ENCODE measurements around the gene DLX1.
"Not testable (repeated sequence)": the region's sequence is repeated elsewhere in the genome, so short reads cannot be mapped to it uniquely, and the experiment has no call there.

DLX1 gene

GRCh38 chr2:172067905-172068304 is 17.4 kb upstream of the DLX1 start:
- not testable (repeated sequence) for H3K9me3 ChIP-seq (ENCODE audit: control insufficient read depth in 1 of 2, low read length in 2 of 2); H3K36me3 ChIP-seq (ENCODE audit: control insufficient read depth in 1 of 2, insufficient read depth in 2 of 2, low read length in 2 of 2); H3K4me3 ChIP-seq (ENCODE audit: low read depth in 1 of 2, low read length in 2 of 2); H3K27me3 ChIP-seq (ENCODE audit: low read depth, low read length); H3K27ac ChIP-seq (ENCODE audit: low read length); H3K4me1 ChIP-seq (ENCODE audit: control insufficient read depth in 1 of 2, insufficient read depth in 2 of 2, low read length in 2 of 2)

- Histone ChIP-seq H3K36me3 (ENCODE audit: control insufficient read depth in 1 of 2, insufficient read depth in 2 of 2, low read length in 2 of 2) (no peaks in the 10 kb centered on the region), H3K4me3 (ENCODE audit: low read depth in 1 of 2, low read length in 2 of 2) (no peak overlapping the region), H3K9me3 (ENCODE audit: control insufficient read depth in 1 of 2, low read length in 2 of 2) (no peaks in the 10 kb centered on the region), H3K27ac (ENCODE audit: low read length) (no peak overlapping the region), H3K27me3 (ENCODE audit: low read depth, low read length) (no peaks in the 10 kb centered on the region), H3K4me1 (ENCODE audit: control insufficient read depth in 1 of 2, insufficient read depth in 2 of 2, low read length in 2 of 2) (no peaks in the 10 kb centered on the region)
These were observed 14.4 kb upstream of the DLX1 start for GRCh38 chr2:172070936-172071335.

- H3K27me3 ChIP-seq (ENCODE audit: low read depth, low read length), result no peaks in the 10 kb centered on the region
- no peaks in the 10 kb centered on the region for H3K36me3 ChIP-seq (ENCODE audit: control insufficient read depth in 1 of 2, insufficient read depth in 2 of 2, low read length in 2 of 2)
- H3K9me3 ChIP-seq (ENCODE audit: control insufficient read depth in 1 of 2, low read length in 2 of 2), result no peaks in the 10 kb centered on the region
- H3K27ac ChIP-seq (ENCODE audit: low read length), result no peak overlapping the region
- H3K4me3 ChIP-seq (ENCODE audit: low read depth in 1 of 2, low read length in 2 of 2), result no peak overlapping the region
- H3K4me1 ChIP-seq (ENCODE audit: control insufficient read depth in 1 of 2, insufficient read depth in 2 of 2, low read length in 2 of 2), result no peaks in the 10 kb centered on the region
These were observed 13.0 kb upstream of the DLX1 start for GRCh38 chr2:172072303-172072702.

- no peaks in the 10 kb centered on the region for H3K9me3 ChIP-seq (ENCODE audit: control insufficient read depth in 1 of 2, low read length in 2 of 2)
- no peaks in the 10 kb centered on the region for H3K36me3 ChIP-seq (ENCODE audit: control insufficient read depth in 1 of 2, insufficient read depth in 2 of 2, low read length in 2 of 2)
- H3K4me3 ChIP-seq (ENCODE audit: low read depth in 1 of 2, low read length in 2 of 2), result no peak overlapping the region
- no peak overlapping the region for H3K27ac ChIP-seq (ENCODE audit: low read length)
- no peaks in the 10 kb centered on the region for H3K4me1 ChIP-seq (ENCODE audit: control insufficient read depth in 1 of 2, insufficient read depth in 2 of 2, low read length in 2 of 2)
- H3K27me3 ChIP-seq (ENCODE audit: low read depth, low read length), result no peaks in the 10 kb centered on the region
These were observed 12.6 kb upstream of the DLX1 start for GRCh38 chr2:172072706-172073105.

GRCh38 chr2:172073518-172073917 is 11.8 kb upstream of the DLX1 start:
- H3K4me3 ChIP-seq (ENCODE audit: low read depth in 1 of 2, low read length in 2 of 2), result no peak overlapping the region
- H3K4me1 ChIP-seq (ENCODE audit: control insufficient read depth in 1 of 2, insufficient read depth in 2 of 2, low read length in 2 of 2), result no peaks in the 10 kb centered on the region
- no peaks in the 10 kb centered on the region for H3K27me3 ChIP-seq (ENCODE audit: low read depth, low read length)
- H3K36me3 ChIP-seq (ENCODE audit: control insufficient read depth in 1 of 2, insufficient read depth in 2 of 2, low read length in 2 of 2), result no peaks in the 10 kb centered on the region
- H3K9me3 ChIP-seq (ENCODE audit: control insufficient read depth in 1 of 2, low read length in 2 of 2), result no peaks in the 10 kb centered on the region
- H3K27ac ChIP-seq (ENCODE audit: low read length), result no peak overlapping the region

GRCh38 chr2:172074254-172074653 is 11.1 kb upstream of the DLX1 start:
- Histone ChIP-seq H3K4me1 (ENCODE audit: control insufficient read depth in 1 of 2, insufficient read depth in 2 of 2, low read length in 2 of 2) (no peaks in the 10 kb centered on the region), H3K36me3 (ENCODE audit: control insufficient read depth in 1 of 2, insufficient read depth in 2 of 2, low read length in 2 of 2) (no peaks in the 10 kb centered on the region), H3K4me3 (ENCODE audit: low read depth in 1 of 2, low read length in 2 of 2) (no peak overlapping the region), H3K27ac (ENCODE audit: low read length) (no peak overlapping the region), H3K27me3 (ENCODE audit: low read depth, low read length) (no peaks in the 10 kb centered on the region), H3K9me3 (ENCODE audit: control insufficient read depth in 1 of 2, low read length in 2 of 2) (no peaks in the 10 kb centered on the region)

- Histone ChIP-seq H3K4me1 (ENCODE audit: control insufficient read depth in 1 of 2, insufficient read depth in 2 of 2, low read length in 2 of 2) (peaks cover 0 to 12% of the 10 kb centered on the region in 2 donors), H3K36me3 (ENCODE audit: control insufficient read depth in 1 of 2, insufficient read depth in 2 of 2, low read length in 2 of 2) (no peaks in the 10 kb centered on the region), H3K9me3 (ENCODE audit: control insufficient read depth in 1 of 2, low read length in 2 of 2) (peaks cover 0 to 5% of the 10 kb centered on the region in 2 donors), H3K4me3 (ENCODE audit: low read depth in 1 of 2, low read length in 2 of 2) (no peak overlapping the region), H3K27me3 (ENCODE audit: low read depth, low read length) (peaks cover 46% of the 10 kb centered on the region), H3K27ac (ENCODE audit: low read length) (no peak overlapping the region)
These were observed 5.9 kb upstream of the DLX1 start for GRCh38 chr2:172079416-172079815.

GRCh38 chr2:172079838-172080640 is 5.3 kb upstream of the DLX1 start:
- H3K4me1 ChIP-seq (ENCODE audit: control insufficient read depth in 1 of 2, insufficient read depth in 2 of 2, low read length in 2 of 2), result peaks cover 0 to 18% of the 10 kb centered on the region in 2 donors
- no peaks in the 10 kb centered on the region for H3K36me3 ChIP-seq (ENCODE audit: control insufficient read depth in 1 of 2, insufficient read depth in 2 of 2, low read length in 2 of 2)
- H3K4me3 ChIP-seq (ENCODE audit: low read depth in 1 of 2, low read length in 2 of 2), result no peak overlapping the region
- H3K27me3 ChIP-seq (ENCODE audit: low read depth, low read length), result peaks cover 53% of the 10 kb centered on the region
- no peak overlapping the region for H3K27ac ChIP-seq (ENCODE audit: low read length)
- H3K9me3 ChIP-seq (ENCODE audit: control insufficient read depth in 1 of 2, low read length in 2 of 2), result peaks cover 0 to 5% of the 10 kb centered on the region in 2 donors

GRCh38 chr2:172080641-172081220 is 4.6 kb upstream of the DLX1 start:
- Histone ChIP-seq H3K4me1 (ENCODE audit: control insufficient read depth in 1 of 2, insufficient read depth in 2 of 2, low read length in 2 of 2) (peaks cover 0 to 25% of the 10 kb centered on the region in 2 donors), H3K27me3 (ENCODE audit: low read depth, low read length) (peaks cover 59% of the 10 kb centered on the region), H3K4me3 (ENCODE audit: low read depth in 1 of 2, low read length in 2 of 2) (no peak overlapping the region), H3K27ac (ENCODE audit: low read length) (no peak overlapping the region), H3K9me3 (ENCODE audit: control insufficient read depth in 1 of 2, low read length in 2 of 2) (peaks cover 0 to 5% of the 10 kb centered on the region in 2 donors), H3K36me3 (ENCODE audit: control insufficient read depth in 1 of 2, insufficient read depth in 2 of 2, low read length in 2 of 2) (no peaks in the 10 kb centered on the region)

GRCh38 chr2:172081221-172082022 is 3.9 kb upstream of the DLX1 start:
- peaks cover 0 to 32% of the 10 kb centered on the region in 2 donors for H3K4me1 ChIP-seq (ENCODE audit: control insufficient read depth in 1 of 2, insufficient read depth in 2 of 2, low read length in 2 of 2)
- peaks cover 0 to 5% of the 10 kb centered on the region in 2 donors for H3K9me3 ChIP-seq (ENCODE audit: control insufficient read depth in 1 of 2, low read length in 2 of 2)
- H3K27ac ChIP-seq (ENCODE audit: low read length), result no peak overlapping the region
- H3K4me3 ChIP-seq (ENCODE audit: low read depth in 1 of 2, low read length in 2 of 2), result no peak overlapping the region
- peaks cover 66% of the 10 kb centered on the region for H3K27me3 ChIP-seq (ENCODE audit: low read depth, low read length)
- no peaks in the 10 kb centered on the region for H3K36me3 ChIP-seq (ENCODE audit: control insufficient read depth in 1 of 2, insufficient read depth in 2 of 2, low read length in 2 of 2)

Measured in muscle layer of duodenum (tissue), 2 donors.